Testis (tissue), 5 donors: Measurements from ENCODE around the gene OR2S2. TPM values are rescaled to one million over a fixed set of nuclear protein-coding genes. Genes with fewer than 3 reads are reported as not detected.

Source experiments
- DNase-seq: peaks from one replicate; pipeline ENCODE4 v3.0.0-alpha.2; 2019
- H3K27ac ChIP-seq, 2 donors: fragments of 200-600 bp; sonication (generic); one replicate each; pipeline ENCODE4 v1.5.1; 2019
- H3K27me3 ChIP-seq: fragments of 200-600 bp; sonication (generic); one replicate; pipeline ENCODE4 v1.5.1; 2019
- H3K36me3 ChIP-seq: fragments of 200-600 bp; sonication (generic); one replicate; pipeline ENCODE4 v1.5.1; 2017; ENCODE audit warnings: low read depth; ENCODE audit errors: missing control alignments
- H3K4me1 ChIP-seq: fragments of 200-600 bp; sonication (generic); one replicate; pipeline ENCODE4 v1.5.1; 2019
- H3K4me3 ChIP-seq, 2 donors: fragments of 200-600 bp; sonication (generic); one replicate each; pipeline ENCODE4 v1.5.1; 2017 to 2019
- H3K9me3 ChIP-seq: fragments of 200-600 bp; sonication (generic); one replicate; pipeline ENCODE4 v1.5.1; 2017
- POLR2A ChIP-seq: fragments of 450-650 bp; IDR thresholded peaks from one replicate; pipeline ENCODE4 v1.6.1; 2017; ENCODE audit warnings: antibody characterized with exemption, mild to moderate bottlenecking, moderate library complexity
- WGBS, 2 donors: methylation state at CpG; one replicate each; pipeline ENCODE4 v1.1.5; 2018; 5-methylcytosine and 5-hydroxymethylcytosine counted together
- intact Hi-C: fragments of 100-400 bp; cut with DNase I; formaldehyde crosslinking; loops from one replicate; pipeline ENCODE4 v1.15.1; 2023; ENCODE audit warnings: low total_unique reads
- long read RNA-seq, 2 donors: transcript quantifications; one replicate each; lab custom pipeline, GENCODE V29; 2026
- polyA plus RNA-seq: library from polyadenylated mRNA; stranded (reverse); fragments of 350-450 nt; fragmentation: Illumina TruSeq; extraction: RNeasy Lipid Tissue Mini Kit (QIAGEN cat#74804); gene quantifications from one replicate; pipeline ENCODE4 v1.2.3, GENCODE V29; 2014; ENCODE audit warnings: low read depth, low replicate concordance; ENCODE audit not compliant: insufficient read depth
- total RNA-seq, 2 donors: library from RNA; depleted of rRNA; stranded (reverse); fragments of >200 nt; gene quantifications; one replicate each; pipeline ENCODE4 v1.2.3, GENCODE V29; 2016
- TF ChIP-seq, protein P1 (sequence below), 3 experiments: fragments of 450-650 bp in 2 of 3; fragments of 200-600 bp in 1 of 3; sonication (generic) in 1 of 3; IDR thresholded peaks; one replicate each; pipeline ENCODE4 v1.5.1; 2016 to 2019; ENCODE audit warnings: antibody characterized with exemption in 3 of 3, mild to moderate bottlenecking in 2 of 3, moderate library complexity in 1 of 3

The OR2S2 gene, protein sequence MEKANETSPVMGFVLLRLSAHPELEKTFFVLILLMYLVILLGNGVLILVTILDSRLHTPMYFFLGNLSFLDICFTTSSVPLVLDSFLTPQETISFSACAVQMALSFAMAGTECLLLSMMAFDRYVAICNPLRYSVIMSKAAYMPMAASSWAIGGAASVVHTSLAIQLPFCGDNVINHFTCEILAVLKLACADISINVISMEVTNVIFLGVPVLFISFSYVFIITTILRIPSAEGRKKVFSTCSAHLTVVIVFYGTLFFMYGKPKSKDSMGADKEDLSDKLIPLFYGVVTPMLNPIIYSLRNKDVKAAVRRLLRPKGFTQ
- total RNA-seq (not detected), polyA plus RNA-seq (not detected)
- long read RNA-seq, donor 1 = 0 reads
- long read RNA-seq, donor 2 = 0 reads

DNA sequence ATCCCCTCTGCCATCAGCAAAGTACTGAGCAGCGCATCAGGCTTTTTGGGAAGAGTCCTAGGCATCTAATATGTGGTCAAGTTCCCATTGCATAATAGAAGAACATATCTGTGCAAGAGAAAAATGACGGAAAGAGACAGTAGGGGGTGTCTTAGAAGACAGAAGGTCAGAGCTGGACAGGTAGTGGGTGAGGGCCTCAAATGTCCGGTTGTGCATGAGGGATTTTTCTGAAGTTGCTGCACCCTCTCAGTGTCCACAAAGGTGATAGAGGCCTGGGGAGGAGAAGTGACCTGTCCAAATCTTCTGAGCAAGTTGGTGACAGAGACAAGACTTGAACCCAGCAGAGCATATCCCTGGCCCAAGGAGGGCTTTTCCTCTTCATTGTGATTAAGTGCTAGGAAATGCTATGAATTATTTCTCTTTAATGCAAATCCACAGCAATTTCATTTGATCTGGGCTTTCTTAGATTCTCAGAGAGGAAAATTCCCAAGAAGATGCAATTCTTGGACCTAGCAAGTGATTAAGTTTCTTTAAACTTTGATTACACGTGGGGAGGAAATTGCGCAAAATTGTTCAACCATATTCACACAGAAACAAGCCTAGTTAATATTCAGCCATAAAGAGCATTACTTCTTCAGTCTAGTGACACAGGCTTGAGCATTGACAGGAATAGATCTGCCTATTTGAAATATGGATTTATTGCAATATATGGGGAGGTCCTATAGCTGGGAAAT, at the start of gene OR2S2:
Gene OR2S2 (minus strand): TSS at position 51 of the 734 bp plus-strand sequence. CDS start 56 bp downstream, outside the sequence.
- no peaks in the 10 kb centered on the region for H3K9me3 ChIP-seq
- no peaks in the 10 kb centered on the region for H3K4me1 ChIP-seq
- no peaks in the 10 kb centered on the region for H3K36me3 ChIP-seq
- no peak within 1 kb of the TSS for H3K27ac ChIP-seq
- DNase-seq = no peak
- TF ChIP-seq, protein P1, sequence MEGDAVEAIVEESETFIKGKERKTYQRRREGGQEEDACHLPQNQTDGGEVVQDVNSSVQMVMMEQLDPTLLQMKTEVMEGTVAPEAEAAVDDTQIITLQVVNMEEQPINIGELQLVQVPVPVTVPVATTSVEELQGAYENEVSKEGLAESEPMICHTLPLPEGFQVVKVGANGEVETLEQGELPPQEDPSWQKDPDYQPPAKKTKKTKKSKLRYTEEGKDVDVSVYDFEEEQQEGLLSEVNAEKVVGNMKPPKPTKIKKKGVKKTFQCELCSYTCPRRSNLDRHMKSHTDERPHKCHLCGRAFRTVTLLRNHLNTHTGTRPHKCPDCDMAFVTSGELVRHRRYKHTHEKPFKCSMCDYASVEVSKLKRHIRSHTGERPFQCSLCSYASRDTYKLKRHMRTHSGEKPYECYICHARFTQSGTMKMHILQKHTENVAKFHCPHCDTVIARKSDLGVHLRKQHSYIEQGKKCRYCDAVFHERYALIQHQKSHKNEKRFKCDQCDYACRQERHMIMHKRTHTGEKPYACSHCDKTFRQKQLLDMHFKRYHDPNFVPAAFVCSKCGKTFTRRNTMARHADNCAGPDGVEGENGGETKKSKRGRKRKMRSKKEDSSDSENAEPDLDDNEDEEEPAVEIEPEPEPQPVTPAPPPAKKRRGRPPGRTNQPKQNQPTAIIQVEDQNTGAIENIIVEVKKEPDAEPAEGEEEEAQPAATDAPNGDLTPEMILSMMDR (IDR thresholded peaks at IDR 0.05) = no peak
- TF ChIP-seq POLR2A = no peak
- 90 to 95% methylated on average over 5 of the region's 5 CpGs for WGBS, 2 donors
- intact Hi-C loops = loop anchor here (10.0 kb wide), 2 partner anchors 47 to 227 kb away; no protein-coding TSS in a partner anchor
- no peaks in the 10 kb centered on the region for H3K27me3 ChIP-seq
- no peak within 1 kb of the TSS for H3K4me3 ChIP-seq

DNA sequence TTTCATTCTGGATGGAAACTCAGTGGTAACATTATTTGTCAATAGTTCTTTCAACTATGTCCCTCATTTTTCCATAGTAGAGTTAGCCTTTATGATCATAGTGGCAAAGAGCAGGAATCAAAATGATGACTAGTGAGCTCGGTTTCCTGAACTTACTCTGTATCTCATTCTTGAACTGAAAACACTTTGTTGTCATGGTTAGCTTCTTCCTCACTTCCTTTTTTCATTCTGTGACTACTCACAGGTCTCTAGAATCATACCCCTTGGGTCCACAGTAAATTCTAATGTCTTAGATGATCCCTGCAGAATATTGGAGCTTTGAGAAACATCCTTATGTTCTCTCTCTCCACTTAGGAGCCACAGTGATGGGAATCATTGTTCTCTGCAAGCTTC, 49.4 kb upstream of the OR2S2 start:
- Histone ChIP-seq H3K27me3 (no peaks in the 10 kb centered on the region), H3K4me1 (no peaks in the 10 kb centered on the region), H3K36me3 (no peaks in the 10 kb centered on the region), H3K27ac (no peak overlapping the region), H3K4me3 (no peak overlapping the region), H3K9me3 (no peaks in the 10 kb centered on the region)
- no peak for TF ChIP-seq POLR2A
- TF ChIP-seq, protein P1 (IDR thresholded peaks at IDR 0.05) = no peak
- 71 to 81% methylated on average over 1 of the region's 1 CpG for WGBS, 2 donors
- DNase-seq = no peak
- intact Hi-C loops = loop anchor here (10.0 kb wide), 1 partner anchor 53 kb away; the partner anchor contains the start of gene OR2S2

DNA sequence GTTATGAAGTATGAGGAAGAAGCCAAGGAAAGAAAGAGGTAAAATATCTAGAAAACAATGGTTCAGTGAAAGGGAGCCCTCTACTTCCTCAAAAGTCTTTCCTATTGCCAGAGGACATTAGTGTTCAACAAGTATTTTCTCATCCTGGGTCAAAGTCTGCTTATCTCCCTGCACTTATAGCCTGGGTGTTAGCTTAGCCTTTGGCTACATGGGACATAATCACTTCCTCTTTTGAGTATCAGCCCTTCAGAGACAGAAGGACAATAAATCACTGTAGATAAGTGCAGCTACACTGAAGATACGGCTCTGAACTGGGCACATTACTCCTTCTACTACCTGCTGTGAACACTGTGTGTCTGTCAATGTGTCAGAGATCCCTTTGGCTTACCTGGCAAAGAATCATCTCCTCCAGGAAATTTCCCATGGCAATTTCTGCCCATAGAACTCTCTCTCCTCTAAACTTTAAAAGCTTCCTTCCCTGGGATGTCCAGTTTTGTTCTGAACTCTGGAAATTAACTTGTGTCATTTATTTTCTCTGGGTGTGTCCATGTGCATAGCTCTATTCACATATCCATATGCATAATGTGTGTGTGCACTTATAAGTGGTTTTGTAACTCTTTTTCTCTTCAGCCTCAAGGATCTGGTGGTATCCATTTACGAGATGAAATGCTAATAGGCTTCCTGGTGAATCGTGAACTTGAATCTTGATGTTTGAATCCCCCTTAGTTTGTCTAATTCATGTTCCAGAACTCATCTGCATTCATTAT, 48.8 kb upstream of the OR2S2 start:
- Histone ChIP-seq H3K36me3 (no peaks in the 10 kb centered on the region), H3K27ac (no peak overlapping the region), H3K4me3 (no peak overlapping the region), H3K4me1 (no peaks in the 10 kb centered on the region), H3K9me3 (no peaks in the 10 kb centered on the region), H3K27me3 (no peaks in the 10 kb centered on the region)
- WGBS, 2 donors = 82 to 83% methylated on average over 3 of the region's 3 CpGs
- no peak for TF ChIP-seq POLR2A
- TF ChIP-seq, protein P1 (IDR thresholded peaks at IDR 0.05) = no peak
- DNase-seq = no peak
- intact Hi-C loops = loop anchor here (10.0 kb wide), 1 partner anchor 52 kb away; the partner anchor contains the start of gene OR2S2

DNA sequence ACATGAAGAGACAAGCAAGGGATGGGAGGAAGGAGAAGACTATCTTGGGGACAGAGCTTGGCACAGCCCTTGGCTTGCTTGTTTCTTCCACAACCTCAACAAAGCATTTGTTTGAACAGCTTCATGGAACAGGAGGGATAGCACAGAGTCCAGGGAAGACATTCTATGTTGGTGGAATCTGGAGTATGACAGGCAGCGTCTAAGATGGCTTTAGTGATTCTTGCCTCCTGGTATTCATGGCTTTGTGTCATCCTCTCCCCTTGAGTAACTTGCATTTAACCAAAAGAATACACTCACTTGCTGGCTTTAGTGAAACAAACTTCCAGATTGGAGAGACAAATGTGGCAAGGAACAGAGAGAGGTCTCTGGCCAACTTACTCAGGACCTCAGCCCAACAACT, 47.9 kb upstream of the OR2S2 start:
- Histone ChIP-seq H3K4me1 (no peaks in the 10 kb centered on the region), H3K9me3 (no peaks in the 10 kb centered on the region), H3K36me3 (no peaks in the 10 kb centered on the region), H3K27ac (no peak overlapping the region), H3K27me3 (no peaks in the 10 kb centered on the region), H3K4me3 (no peak overlapping the region)
- intact Hi-C loops = loop anchor here (10.0 kb wide), 1 partner anchor 51 kb away; the partner anchor contains the start of gene OR2S2
- WGBS, 2 donors = 70 to 100% methylated on average over 1 of the region's 1 CpG
- no peak for DNase-seq
- TF ChIP-seq POLR2A = no peak
- TF ChIP-seq, protein P1 (IDR thresholded peaks at IDR 0.05) = no peak
